Keratinocyte (primary cell): ENCODE measurements around the gene SLC46A3.

Source experiments
- CTCF ChIP-seq, 3 experiments: IDR thresholded peaks in 1 of 3; conservative IDR thresholded peaks in 1 of 3; optimal IDR thresholded peaks in 1 of 3; 2 replicates in 2 of 3; 3 replicates in 1 of 3; pipeline versions ENCODE3 to v1.5.1; 2011; ENCODE audit warnings: low read length in 3 of 3, mild to moderate bottlenecking in 3 of 3, moderate library complexity in 2 of 3, control low read depth in 1 of 3, inconsistent platforms in 1 of 3; ENCODE audit not compliant: insufficient read depth in 2 of 3; ENCODE audit errors: extremely low read depth in 1 of 3
- EZH2 ChIP-seq: IDR thresholded peaks from one replicate; pipeline ENCODE4 v1.6.1; 2012; ENCODE audit warnings: inconsistent platforms, mild to moderate bottlenecking, low read length, moderate library complexity

GRCh38 chr13:28746287-28746612 lies 27.5 kb upstream of the SLC46A3 start:
- no peak for TF ChIP-seq CTCF (optimal IDR thresholded peaks at IDR 0.05 in 1 of 3, IDR thresholded peaks at IDR 0.05 in 1 of 3, conservative IDR thresholded peaks at IDR 0.05 in 1 of 3; ENCODE audit: extremely low read depth in 1 of 3, insufficient read depth in 2 of 3, low read length in 3 of 3)
- TF ChIP-seq EZH2, result no peak
